ENCODE results near the gene WDR37. TPM values are rescaled to one million over a fixed set of nuclear protein-coding genes. Genes with fewer than 3 reads are reported as not detected.
"Not testable (repeated sequence)": the region's sequence is repeated elsewhere in the genome, so short reads cannot be mapped to it uniquely, and the experiment has no call there.

The WDR37 gene
- total RNA-seq, 6 experiments from 2014 or later: 5.8 to 9.7 (median 8.3) TPM

DNA sequence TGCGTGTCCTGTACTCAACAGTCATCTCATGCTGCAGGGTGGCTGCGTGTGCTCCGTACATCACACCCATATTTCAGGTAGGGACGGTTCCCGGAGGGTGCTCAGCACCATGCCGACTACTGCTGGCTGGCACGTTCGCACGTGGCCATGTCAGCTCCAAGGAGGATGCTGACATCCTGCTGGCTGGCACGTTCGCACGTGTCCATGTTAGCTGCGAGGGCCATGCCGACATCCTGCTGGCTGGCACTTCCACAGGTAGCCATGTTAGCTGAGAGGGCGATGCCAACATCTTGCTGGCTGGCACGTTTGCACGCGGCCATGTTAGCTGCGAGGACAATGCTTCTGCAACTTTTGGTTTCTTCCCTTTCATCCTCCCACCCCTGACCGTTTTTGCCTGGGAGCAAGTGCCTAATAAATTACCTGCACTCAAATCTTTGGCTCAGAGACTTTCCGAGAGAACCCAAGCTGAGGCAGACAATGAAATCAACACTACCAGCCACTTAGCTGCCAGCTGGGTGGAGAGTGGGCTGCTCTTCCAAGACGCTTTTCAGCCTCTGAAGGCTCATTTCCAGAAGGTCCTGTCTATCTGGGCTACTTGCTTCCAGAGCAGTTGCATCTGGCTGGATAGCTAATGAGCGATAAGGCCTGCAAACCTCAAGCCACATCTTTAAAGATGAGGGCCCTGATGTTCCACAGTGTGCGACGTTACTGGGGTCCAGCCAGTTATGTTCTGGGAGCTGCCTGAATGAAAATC, 104.6 kb downstream of the WDR37 start:
- 71% methylated on average over 12 of the region's 25 CpGs for whole genome bisulfite sequencing (ENCODE audit: insufficient coverage, low coverage, low lambda C conversion rate, missing lambda C conversion rate)
- no peak for TF ChIP-seq POLR2A (IDR thresholded peaks at IDR 0.05)
- TF ChIP-seq, protein P1, sequence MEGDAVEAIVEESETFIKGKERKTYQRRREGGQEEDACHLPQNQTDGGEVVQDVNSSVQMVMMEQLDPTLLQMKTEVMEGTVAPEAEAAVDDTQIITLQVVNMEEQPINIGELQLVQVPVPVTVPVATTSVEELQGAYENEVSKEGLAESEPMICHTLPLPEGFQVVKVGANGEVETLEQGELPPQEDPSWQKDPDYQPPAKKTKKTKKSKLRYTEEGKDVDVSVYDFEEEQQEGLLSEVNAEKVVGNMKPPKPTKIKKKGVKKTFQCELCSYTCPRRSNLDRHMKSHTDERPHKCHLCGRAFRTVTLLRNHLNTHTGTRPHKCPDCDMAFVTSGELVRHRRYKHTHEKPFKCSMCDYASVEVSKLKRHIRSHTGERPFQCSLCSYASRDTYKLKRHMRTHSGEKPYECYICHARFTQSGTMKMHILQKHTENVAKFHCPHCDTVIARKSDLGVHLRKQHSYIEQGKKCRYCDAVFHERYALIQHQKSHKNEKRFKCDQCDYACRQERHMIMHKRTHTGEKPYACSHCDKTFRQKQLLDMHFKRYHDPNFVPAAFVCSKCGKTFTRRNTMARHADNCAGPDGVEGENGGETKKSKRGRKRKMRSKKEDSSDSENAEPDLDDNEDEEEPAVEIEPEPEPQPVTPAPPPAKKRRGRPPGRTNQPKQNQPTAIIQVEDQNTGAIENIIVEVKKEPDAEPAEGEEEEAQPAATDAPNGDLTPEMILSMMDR (IDR thresholded peaks at IDR 0.05): no peak
- Histone ChIP-seq H3K9me3 (no peaks in the 10 kb centered on the region), H3K27me3 (no peaks in the 10 kb centered on the region), H3K4me3 (no peak overlapping the region), H3K4me1 (no peaks in the 10 kb centered on the region), H3K36me3 (no peaks in the 10 kb centered on the region), H3K27ac (no peak overlapping the region)
- intact Hi-C loops (cut with DNase I): no loop called here
- DNase-seq (no peak), ATAC-seq (no peak)

DNA sequence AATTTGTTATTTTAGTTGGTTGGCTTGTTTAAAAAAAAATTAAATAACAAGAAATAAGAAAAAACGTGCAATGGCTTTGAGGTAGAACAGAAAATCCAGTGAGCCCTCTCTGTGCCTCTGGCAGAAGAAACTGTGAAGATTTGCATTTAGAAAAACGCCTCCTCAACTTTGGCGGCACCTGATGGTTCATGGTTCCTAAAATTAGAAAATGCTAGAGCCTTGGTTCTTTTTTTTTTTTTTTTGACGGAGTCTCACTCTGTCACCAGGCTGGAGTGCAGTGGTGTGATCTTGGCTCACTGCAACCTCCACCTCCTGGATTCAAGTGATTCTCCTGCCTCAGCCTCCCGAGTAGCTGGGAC, 105.1 kb downstream of the WDR37 start:
- WGBS (ENCODE audit: insufficient coverage, low coverage, low lambda C conversion rate, missing lambda C conversion rate): 60% methylated on average over 5 of the region's 5 CpGs
- intact Hi-C loops (cut with DNase I); DNase-seq; H3K4me1 ChIP-seq; H3K36me3 ChIP-seq; H3K27me3 ChIP-seq; H3K27ac ChIP-seq; H3K9me3 ChIP-seq; H3K4me3 ChIP-seq; ATAC-seq: not testable (repeated sequence)

DNA sequence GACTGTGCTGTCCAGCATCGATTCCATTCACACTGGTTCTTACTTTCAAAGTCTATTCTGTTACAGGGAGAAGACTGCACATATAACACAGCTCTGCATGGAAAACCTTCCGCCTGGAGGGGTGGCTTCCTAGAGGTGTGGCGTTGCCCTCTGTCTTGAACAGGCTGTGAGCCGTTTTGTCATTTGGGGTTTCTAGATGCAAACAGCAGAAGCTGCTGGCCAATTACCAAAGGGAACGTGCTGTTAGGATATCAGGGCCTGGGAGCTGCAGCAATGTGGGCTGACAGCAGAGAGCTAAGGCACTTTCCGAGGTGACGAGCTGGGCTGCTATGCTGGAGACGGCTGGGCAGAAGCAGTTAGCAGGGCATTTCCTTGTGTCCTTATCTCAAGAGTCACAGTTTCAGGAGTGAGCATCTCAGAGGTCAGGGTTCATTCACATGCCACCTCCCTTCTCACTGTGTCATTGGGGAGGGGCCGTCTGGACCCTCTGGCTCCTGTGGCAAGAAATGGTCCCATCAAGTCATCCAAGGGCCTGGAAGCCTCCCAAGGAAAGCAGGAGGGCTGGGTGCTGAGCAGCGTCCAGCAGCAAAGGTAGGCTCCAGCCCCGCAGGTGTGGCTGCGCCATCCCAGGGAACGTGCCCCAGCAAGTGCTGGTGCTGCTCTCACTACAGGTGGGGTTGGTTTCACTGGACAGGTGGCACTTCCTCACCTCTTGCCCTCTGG, 106.5 kb downstream of the WDR37 start:
- intact Hi-C loops (cut with DNase I): no loop called here
- no peaks in the 10 kb centered on the region for H3K27me3 ChIP-seq
- TF ChIP-seq, protein P1 (IDR thresholded peaks at IDR 0.05): no peak
- TF ChIP-seq POLR2A (IDR thresholded peaks at IDR 0.05): no peak
- 65% methylated on average over 2 of the region's 13 CpGs for WGBS (ENCODE audit: insufficient coverage, low coverage, low lambda C conversion rate, missing lambda C conversion rate)
- no peak overlapping the region for H3K4me3 ChIP-seq
- H3K9me3 ChIP-seq: no peaks in the 10 kb centered on the region
- DNase-seq (no peak), ATAC-seq (no peak)
- H3K36me3 ChIP-seq: no peaks in the 10 kb centered on the region
- no peaks in the 10 kb centered on the region for H3K4me1 ChIP-seq
- H3K27ac ChIP-seq: no peak overlapping the region

GRCh38 chr10:1163204-1163660, 107.0 kb downstream of the WDR37 start:
- Histone ChIP-seq H3K27me3 (no peaks in the 10 kb centered on the region), H3K36me3 (no peaks in the 10 kb centered on the region), H3K9me3 (no peaks in the 10 kb centered on the region), H3K4me3 (no peak overlapping the region), H3K4me1 (no peaks in the 10 kb centered on the region), H3K27ac (no peak overlapping the region)
- DNase-seq: peak in 1 of 3 donors; percentile 17
- TF ChIP-seq, protein P1 (IDR thresholded peaks at IDR 0.05): no peak
- TF ChIP-seq POLR2A (IDR thresholded peaks at IDR 0.05): no peak
- intact Hi-C loops (cut with DNase I): no loop called here
- 74% methylated on average over 20 of the region's 29 CpGs for WGBS (ENCODE audit: insufficient coverage, low coverage, low lambda C conversion rate, missing lambda C conversion rate)
- no peak for ATAC-seq

DNA sequence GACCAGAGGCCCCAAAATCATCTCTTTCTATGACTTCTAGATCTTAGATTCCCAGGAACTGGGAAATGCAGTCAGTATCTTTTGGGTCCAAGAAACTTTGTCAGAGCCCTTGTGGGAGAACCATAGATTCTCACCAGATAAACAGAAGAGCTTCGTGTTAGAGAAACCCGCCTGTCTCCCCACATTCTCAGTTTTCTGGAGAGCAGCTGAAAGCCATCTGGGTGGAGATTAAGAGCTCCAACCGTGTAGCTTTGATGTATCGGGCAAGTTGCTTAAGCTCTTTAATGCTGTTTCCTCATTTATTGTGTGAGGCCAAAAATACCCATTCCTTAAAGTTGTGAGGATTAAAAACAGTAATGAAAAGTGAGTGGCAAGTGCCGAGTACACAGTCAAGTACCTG, 107.6 kb downstream of the WDR37 start:
- 51% methylated on average over 5 of the region's 5 CpGs for WGBS (ENCODE audit: insufficient coverage, low coverage, low lambda C conversion rate, missing lambda C conversion rate)
- no peaks in the 10 kb centered on the region for H3K27me3 ChIP-seq
- ATAC-seq (no peak), DNase-seq (no peak)
- no peak overlapping the region for H3K4me3 ChIP-seq
- TF ChIP-seq, protein P1 (IDR thresholded peaks at IDR 0.05): no peak
- TF ChIP-seq POLR2A (IDR thresholded peaks at IDR 0.05): no peak
- no peaks in the 10 kb centered on the region for H3K9me3 ChIP-seq
- no peaks in the 10 kb centered on the region for H3K4me1 ChIP-seq
- H3K36me3 ChIP-seq: no peaks in the 10 kb centered on the region
- intact Hi-C loops (cut with DNase I): no loop called here
- no peak overlapping the region for H3K27ac ChIP-seq

Data from right lobe of liver (tissue), 6 donors.